Testis (tissue), 2 donors: ENCODE data around the gene IPO11.

ENCODE experiments used
- CTCF ChIP-seq, 3 experiments: fragments of 450-650 bp in 2 of 3; fragments of 200-600 bp in 1 of 3; sonication (generic) in 1 of 3; IDR thresholded peaks; one replicate each; pipeline ENCODE4 v1.5.1; 2016 to 2019; ENCODE audit warnings: antibody characterized with exemption in 3 of 3, mild to moderate bottlenecking in 2 of 3, moderate library complexity in 1 of 3
- POLR2A ChIP-seq: fragments of 450-650 bp; IDR thresholded peaks from one replicate; pipeline ENCODE4 v1.6.1; 2017; ENCODE audit warnings: antibody characterized with exemption, mild to moderate bottlenecking, moderate library complexity

GRCh38 chr5:62424763-62425162, 12.2 kb downstream of the IPO11 start:
- TF ChIP-seq POLR2A (no peak), CTCF (IDR thresholded peaks at IDR 0.05) (no peak)
